Endothelial cell of umbilical vein (primary cell): Measurements from ENCODE around the gene CMTR1. TPM values are rescaled to one million over a fixed set of nuclear protein-coding genes. Genes with fewer than 3 reads are reported as not detected.

ENCODE experiments used
- BruUV-seq: library from RNA; stranded (reverse); fragments of 400-500 nt; replicated peaks from 2 replicates; lab custom pipeline; 2021; lab: Mats Ljungman, UMichigan
- CTCF ChIA-PET: fragments of 300-600, 350-600 bp; sonication (Branson Sonifier 250); formaldehyde crosslinking; loops from one replicate; lab custom pipeline; 2021; ENCODE audit warnings: antibody characterized with exemption, inconsistent platforms; lab: Charles Lee
- POLR2A ChIA-PET: fragments of 300-600, 350-600 bp; sonication (Branson Sonifier 250); formaldehyde crosslinking; loops from one replicate; lab custom pipeline; 2021; ENCODE audit warnings: antibody characterized with exemption, inconsistent platforms; lab: Charles Lee
- DNase-seq: peaks from one replicate; pipeline ENCODE4 v3.0.0-alpha.2; 2011; ENCODE audit warnings: low read depth, low spot score
- FAIRE-seq: peaks from 2 replicates; lab custom pipeline; 2011; peaks lifted over from hg19 to GRCh38; lab: Jason Lieb, UNC
- H2AFZ ChIP-seq: 2 replicates; pipeline ENCODE4 v1.6.0; 2012; ENCODE audit warnings: low read depth, low read length, control low read depth, inconsistent platforms
- H3K27ac ChIP-seq: 2 replicates; pipeline ENCODE4 v1.5.1; 2011; ENCODE audit warnings: low read depth, mild to moderate bottlenecking, control low read depth, low read length, moderate library complexity; ENCODE audit not compliant: insufficient read depth
- H3K27me3 ChIP-seq, 2 experiments: 2 replicates each; pipeline versions ENCODE4 v1.6.0 to v1.6.1; 2011; ENCODE audit warnings: low read length in 2 of 2, mixed read lengths in 1 of 2; ENCODE audit not compliant: control insufficient read depth in 2 of 2, insufficient read depth in 2 of 2
- H3K36me3 ChIP-seq, 2 experiments: 2 replicates in 1 of 2; 3 replicates in 1 of 2; pipeline ENCODE4 v1.5.1; 2011; ENCODE audit warnings: low read length in 2 of 2, mild to moderate bottlenecking in 1 of 2, moderate library complexity in 1 of 2; ENCODE audit not compliant: control insufficient read depth in 2 of 2, insufficient read depth in 2 of 2; ENCODE audit errors: extremely low read depth in 1 of 2
- H3K4me1 ChIP-seq: 3 replicates; pipeline ENCODE4 v1.5.1; 2011; ENCODE audit warnings: mild to moderate bottlenecking, low read length; ENCODE audit not compliant: control insufficient read depth, insufficient read depth; ENCODE audit errors: extremely low read depth
- H3K4me2 ChIP-seq: 2 replicates; pipeline ENCODE4 v1.6.1; 2011; ENCODE audit warnings: low read length, control low read depth, mixed read lengths; ENCODE audit not compliant: insufficient read depth
- H3K4me3 ChIP-seq, 3 experiments: fragments of 200-600 bp in 1 of 3; sonication (generic), shearing (Covaris generic) in 1 of 3; replicated peaks in 1 of 3; 2 replicates each; pipeline ENCODE4 v1.5.1; 2011 to 2016; ENCODE audit warnings: control low read depth in 3 of 3, low read length in 3 of 3, mild to moderate bottlenecking in 2 of 3, inconsistent platforms in 1 of 3, low read depth in 1 of 3, moderate library complexity in 1 of 3; ENCODE audit not compliant: insufficient read depth in 1 of 3
- H3K79me2 ChIP-seq: 2 replicates; pipeline ENCODE4 v1.6.0; 2012; ENCODE audit warnings: low read length, inconsistent platforms; ENCODE audit not compliant: control insufficient read depth, insufficient read depth
- H3K9ac ChIP-seq: replicated peaks from 2 replicates; pipeline ENCODE3; 2011; ENCODE audit warnings: low read length, control low read depth; ENCODE audit not compliant: insufficient read depth; ENCODE audit errors: extremely low read depth
- H3K9me1 ChIP-seq: replicated peaks from 3 replicates; pipeline ENCODE4 v1.6.0; 2011; ENCODE audit warnings: mild to moderate bottlenecking, low read length; ENCODE audit not compliant: control insufficient read depth, insufficient read depth; ENCODE audit errors: extremely low read depth
- H3K9me3 ChIP-seq: replicated peaks from 2 replicates; pipeline ENCODE4 v1.5.1; 2012; ENCODE audit warnings: low read length, inconsistent platforms; ENCODE audit not compliant: control insufficient read depth, insufficient read depth
- H4K20me1 ChIP-seq: replicated peaks from 2 replicates; pipeline ENCODE3; 2011; ENCODE audit warnings: mild to moderate bottlenecking, low read length; ENCODE audit not compliant: control insufficient read depth, insufficient read depth; ENCODE audit errors: extremely low read depth
- CTCF ChIP-seq, 2 donors: IDR thresholded peaks; 1 replicate in 1 of 2; 2 replicates in 1 of 2; pipeline ENCODE4 v1.5.1; 2011; ENCODE audit warnings: low read length in 2 of 2, mild to moderate bottlenecking in 2 of 2, moderate library complexity in 2 of 2, control low read depth in 1 of 2, inconsistent platforms in 1 of 2, low read depth in 1 of 2; ENCODE audit not compliant: insufficient read depth in 1 of 2; ENCODE audit errors: extremely low read depth in 1 of 2
- EZH2 ChIP-seq: IDR thresholded peaks from 2 replicates; pipeline ENCODE4 v1.6.1; 2012; ENCODE audit warnings: borderline replicate concordance, low read depth, mild to moderate bottlenecking, moderate library complexity, low read length, inconsistent platforms; ENCODE audit not compliant: severe bottlenecking
- FOS ChIP-seq: IDR thresholded peaks from 2 replicates; pipeline ENCODE4 v1.6.1; 2011; ENCODE audit warnings: mild to moderate bottlenecking, low read length, moderate library complexity, borderline replicate concordance; ENCODE audit not compliant: insufficient read depth
- GATA2 ChIP-seq: IDR thresholded peaks from 2 replicates; pipeline ENCODE4 v1.7.0; 2011; ENCODE audit warnings: low read depth, mild to moderate bottlenecking, moderate library complexity, mixed read lengths, low read length; ENCODE audit not compliant: insufficient read length, insufficient read depth
- JUN ChIP-seq: IDR thresholded peaks from 2 replicates; pipeline ENCODE4 v1.6.1; 2011; ENCODE audit warnings: borderline replicate concordance, low read depth; ENCODE audit not compliant: insufficient read length, insufficient read depth
- MAX ChIP-seq: IDR thresholded peaks from 2 replicates; pipeline ENCODE4 v1.6.1; 2011; ENCODE audit not compliant: insufficient read depth, insufficient read length
- MYC ChIP-seq: IDR thresholded peaks from one replicate; pipeline ENCODE4 v1.6.1; 2011; ENCODE audit warnings: mild to moderate bottlenecking, low read depth, low read length
- POLR2A ChIP-seq: IDR thresholded peaks from 2 replicates; pipeline ENCODE4 v1.6.1; 2012; ENCODE audit warnings: low read depth, mild to moderate bottlenecking, control low read depth, low read length
- POLR2AphosphoS5 ChIP-seq: IDR thresholded peaks from 2 replicates; pipeline ENCODE4 v1.6.1; 2012; ENCODE audit warnings: low read depth, mild to moderate bottlenecking, control low read depth, low read length, moderate library complexity; ENCODE audit not compliant: insufficient read depth
- dilution Hi-C: fragments of 300-500 bp; cut with MboI; formaldehyde crosslinking; loops from one replicate; pipeline ENCODE4 v1.15.0; 2019; ENCODE audit warnings: low sequenced_read_pairs; ENCODE audit not compliant: extremely low pct_ligation_motif_present
- intact Hi-C: fragments of 100-400 bp; cut with micrococcal nuclease; formaldehyde crosslinking; loops from one replicate; pipeline ENCODE4 v1.10.0; 2022
- polyA plus RNA-seq, 4 experiments: library from polyadenylated mRNA; depleted of rRNA in 3 of 4; stranded (reverse) in 3 of 4; unstranded in 1 of 4; fragments of >200 nt; gene quantifications; 2 replicates each; pipeline versions ENCODE4 v1.2.1 to v1.2.3, GENCODE V29; 2011 to 2012; ENCODE audit warnings: missing spikeins in 1 of 4
- total RNA-seq: library from RNA; stranded (reverse); gene quantifications from 2 replicates; pipeline ENCODE4 v1.2.3, GENCODE V29; 2021

CMTR1 gene
- total and polyA plus RNA-seq, 2 donors (not counting 3 experiments of a cell fraction or from before 2014, with no cell fraction given): 19.5 to 38.0 TPM

- H2AFZ ChIP-seq: no peak overlapping the region
- no TSS peak for BruUV-seq
- H3K36me3 ChIP-seq: no peaks in the 10 kb centered on the region
- H3K9me3 ChIP-seq: no peaks in the 10 kb centered on the region
- no peaks in the 10 kb centered on the region for H3K9me1 ChIP-seq
- H3K27ac ChIP-seq: no peak overlapping the region
- DNase-seq (no peak), FAIRE-seq (no peak)
- intact Hi-C loops (no loop called here), dilution Hi-C loops (no loop called here)
- POLR2A ChIA-PET: no interaction called here
- no peak overlapping the region for H3K9ac ChIP-seq
- no peak overlapping the region for H3K4me2 ChIP-seq
- no peaks in the 10 kb centered on the region for H4K20me1 ChIP-seq
- H3K79me2 ChIP-seq: no peaks in the 10 kb centered on the region
- CTCF ChIA-PET: interaction anchor here (1.5 kb wide), 1 partner anchor 11 kb away, joined by 4 read pairs; no protein-coding TSS in a partner anchor
- peaks cover 27 to 42% of the 10 kb centered on the region in 2 experiments for H3K27me3 ChIP-seq
- TF ChIP-seq GATA2 (no peak), CTCF (IDR thresholded peaks at IDR 0.05; ENCODE audit: extremely low read depth in 1 of 2, insufficient read depth in 1 of 2, low read depth in 1 of 2, low read length in 2 of 2) (no peak), FOS (no peak), JUN (no peak), POLR2A (no peak), EZH2 (no peak)
- peaks cover 21% of the 10 kb centered on the region for H3K4me1 ChIP-seq
- H3K4me3 ChIP-seq: no peak overlapping the region
Measured at GRCh38 chr6:37528541-37528940, 95.5 kb downstream of the CMTR1 start.

- intact Hi-C loops (no loop called here), dilution Hi-C loops (no loop called here)
- POLR2A ChIA-PET: no interaction called here
- Histone ChIP-seq H3K4me3 (no peak overlapping the region), H3K9me1 (no peaks in the 10 kb centered on the region), H3K27ac (no peak overlapping the region), H3K9ac (no peak overlapping the region), H3K4me1 (peaks cover 3% of the 10 kb centered on the region), H3K79me2 (no peaks in the 10 kb centered on the region), H2AFZ (no peak overlapping the region), H4K20me1 (no peaks in the 10 kb centered on the region), H3K4me2 (no peak overlapping the region), H3K36me3 (no peaks in the 10 kb centered on the region), H3K27me3 (peaks cover 43 to 58% of the 10 kb centered on the region in 2 experiments), H3K9me3 (no peaks in the 10 kb centered on the region)
- no peak for DNase-seq
- BruUV-seq: no TSS peak
- FAIRE-seq: no peak
- CTCF ChIA-PET: interaction anchor here (1.1 to 1.5 kb wide), 2 partner anchors 8 to 13 kb away, joined by 3 to 4 read pairs; no protein-coding TSS in a partner anchor
- TF ChIP-seq POLR2A (no peak), CTCF (IDR thresholded peaks at IDR 0.05; ENCODE audit: extremely low read depth in 1 of 2, insufficient read depth in 1 of 2, low read depth in 1 of 2, low read length in 2 of 2) (no peak), POLR2AphosphoS5 (no peak), JUN (no peak), GATA2 (no peak), MAX (no peak), FOS (no peak), MYC (no peak), EZH2 (no peak)
Measured at GRCh38 chr6:37530297-37530696, 97.3 kb downstream of the CMTR1 start.
